GM19328 (cell line): ENCODE data around the gene CAMK2D.

Source experiments
- ATAC-seq: cut with Tn5 transposase; IDR thresholded peaks from one replicate; pipeline ENCODE4 v1.9.1; 2021; ENCODE audit warnings: mild to moderate bottlenecking, moderate library complexity; ENCODE audit not compliant: unreplicated experiment

Gene CAMK2D

DNA sequence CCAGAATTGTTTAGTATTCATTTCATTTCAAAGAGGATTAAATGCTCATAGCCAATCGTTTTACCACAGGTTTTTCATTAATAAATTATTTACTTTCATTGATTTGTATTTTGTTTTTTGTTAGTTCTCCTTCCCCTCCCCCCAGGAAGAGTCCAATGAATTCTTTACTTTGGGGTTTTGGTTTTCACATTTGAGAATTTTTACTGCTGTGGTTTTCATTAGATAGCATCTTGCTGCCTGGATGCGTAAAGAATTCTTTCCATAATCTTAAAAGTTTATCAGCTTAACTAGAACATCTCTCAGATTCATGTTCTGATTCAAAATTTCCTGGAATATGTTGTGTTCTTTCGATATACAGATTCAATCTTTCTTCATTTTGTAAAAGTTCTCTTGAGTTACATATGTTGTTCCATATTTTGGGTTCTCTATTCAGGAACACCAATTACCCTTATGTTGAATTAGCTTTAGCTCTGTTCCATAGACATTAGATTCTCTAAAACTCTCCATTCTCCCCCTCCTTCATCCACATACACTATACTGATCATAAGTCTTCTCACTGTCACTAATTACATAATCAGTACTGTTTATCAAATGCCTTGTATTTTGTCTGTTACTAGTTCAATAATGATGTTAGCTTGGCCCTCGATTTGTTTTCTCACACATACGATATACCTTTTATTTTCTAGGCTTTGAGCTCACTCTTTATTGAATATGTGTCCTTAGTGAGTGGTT lies 184.4 kb downstream of the CAMK2D start:
- ATAC-seq, result no peak

DNA sequence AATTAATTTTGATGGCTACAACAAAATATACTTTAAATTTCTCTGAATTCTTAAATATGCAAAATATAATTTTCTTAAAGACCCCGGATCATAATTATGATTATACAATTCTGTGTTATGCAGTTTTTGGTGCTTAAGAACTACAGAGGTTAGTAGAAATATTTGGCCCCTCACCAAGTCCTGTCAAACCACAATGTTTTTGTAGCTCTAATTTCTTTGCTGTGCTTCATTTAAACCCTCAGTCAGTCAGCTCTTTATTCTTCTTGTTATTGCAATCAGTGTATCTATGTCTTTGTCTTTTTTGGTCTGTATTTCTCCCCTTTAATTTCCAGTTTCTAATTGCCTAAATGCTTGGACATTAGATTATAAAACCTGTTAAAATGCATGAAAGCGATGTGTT lies 186.1 kb downstream of the CAMK2D start:
- no peak for ATAC-seq

DNA sequence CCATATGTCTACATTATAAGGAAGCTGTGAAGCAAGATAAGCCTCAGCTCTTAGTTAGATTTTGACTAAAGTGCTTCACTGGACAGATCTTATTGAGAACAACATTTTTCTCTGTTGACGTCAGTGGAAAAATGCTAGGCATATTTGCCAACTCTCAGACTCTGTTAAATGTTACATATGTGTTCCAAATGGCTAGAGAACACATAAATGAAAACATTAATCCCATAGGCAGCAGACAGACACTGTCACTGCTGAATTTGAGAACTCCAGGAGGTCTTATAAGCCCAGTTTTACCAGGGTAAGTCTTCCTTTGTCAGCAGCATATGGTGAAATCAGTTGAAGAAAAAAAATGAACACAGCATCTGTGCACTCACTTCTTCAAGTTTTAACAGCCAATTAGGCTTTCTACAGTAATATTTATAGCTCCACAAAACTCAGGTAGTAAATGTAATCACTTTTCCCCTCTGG lies 186.9 kb downstream of the CAMK2D start:
- no peak for ATAC-seq

GRCh38 chr4:113572620-113573019 lies 188.9 kb downstream of the CAMK2D start:
- ATAC-seq, result no peak

DNA sequence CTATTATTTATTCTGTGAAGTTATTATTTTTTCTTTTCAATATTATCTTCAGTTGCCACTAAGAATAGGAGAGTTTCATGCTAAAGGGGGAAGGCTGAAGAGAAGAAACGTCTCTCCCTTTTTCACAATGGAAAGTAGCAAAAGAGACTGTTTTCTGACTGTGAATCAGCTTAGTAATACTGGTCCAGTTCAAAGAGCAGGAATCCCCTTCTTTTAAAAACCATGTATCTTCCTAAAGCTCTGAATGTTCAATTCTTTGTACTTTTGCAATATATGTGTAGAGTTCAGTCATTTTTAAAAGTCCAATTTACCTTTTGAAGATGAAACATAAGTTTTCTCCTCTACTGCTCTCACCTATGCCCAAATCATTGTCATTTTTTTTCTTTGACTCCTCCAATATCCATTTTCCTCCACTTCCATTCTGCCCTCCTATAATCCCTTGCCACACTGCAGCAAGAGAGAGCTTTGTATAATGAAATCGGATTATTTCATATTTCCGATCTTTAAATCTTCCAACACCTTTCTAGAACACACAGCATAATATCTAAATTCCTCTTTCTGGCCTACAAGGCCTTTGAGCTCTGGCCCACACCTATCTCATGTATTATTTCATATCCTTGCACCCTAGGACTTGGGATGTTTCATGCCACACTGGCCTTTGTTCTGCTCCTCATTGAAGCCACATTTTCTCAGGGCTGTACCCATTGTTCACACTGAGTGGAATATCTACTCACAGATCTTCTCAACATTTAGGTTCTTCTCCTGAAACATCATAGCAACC lies 195.3 kb downstream of the CAMK2D start:
- ATAC-seq, result no peak

GRCh38 chr4:113565702-113566012 lies 195.9 kb downstream of the CAMK2D start:
- no peak for ATAC-seq

DNA sequence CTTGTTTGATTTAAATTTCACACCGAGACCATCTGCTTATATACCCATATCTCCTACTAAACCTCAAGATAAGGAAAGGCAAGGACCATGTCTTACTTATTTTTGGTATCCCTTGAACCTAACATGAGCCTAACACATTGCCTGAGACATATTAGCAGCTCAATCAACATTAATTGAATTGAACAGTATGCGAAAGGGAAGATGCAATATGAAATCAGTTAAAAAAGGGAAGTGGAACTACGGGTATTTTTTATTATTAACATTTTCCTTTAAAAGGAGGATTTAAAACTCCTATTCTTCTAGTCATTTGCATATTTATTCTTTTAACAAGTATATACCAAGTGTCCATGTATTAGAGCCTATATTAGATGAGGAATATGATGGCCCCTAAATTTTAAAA lies 197.0 kb downstream of the CAMK2D start:
- peak; percentile 25 for ATAC-seq

- no peak for ATAC-seq
Observed at GRCh38 chr4:113563691-113564378, 197.7 kb downstream of the CAMK2D start.

GRCh38 chr4:113561758-113562157 lies 199.8 kb downstream of the CAMK2D start:
- ATAC-seq, result no peak

- ATAC-seq, result no peak
Observed at GRCh38 chr4:113561092-113561491, 200.4 kb downstream of the CAMK2D start.

DNA sequence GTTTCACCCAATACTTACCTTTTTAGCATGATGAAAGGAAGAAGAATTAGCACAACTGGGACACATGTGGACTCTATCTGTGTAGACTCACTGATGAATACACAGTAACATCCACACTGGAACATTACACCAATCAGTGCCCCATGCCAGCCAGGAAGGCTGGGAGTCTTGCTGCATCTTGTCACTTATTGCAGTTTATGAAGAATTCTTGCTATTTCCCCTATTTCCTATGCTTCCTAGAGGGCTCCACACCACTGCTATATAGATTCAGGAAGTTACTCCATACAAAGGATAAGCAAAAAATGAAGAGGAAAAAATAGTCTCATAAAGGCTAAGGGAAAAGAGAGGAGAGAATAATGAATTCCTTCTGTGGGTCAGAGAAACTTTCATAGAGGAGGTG lies 201.0 kb downstream of the CAMK2D start:
- ATAC-seq, result no peak

GRCh38 chr4:113559947-113560346 lies 201.6 kb downstream of the CAMK2D start:
- ATAC-seq, result no peak

DNA sequence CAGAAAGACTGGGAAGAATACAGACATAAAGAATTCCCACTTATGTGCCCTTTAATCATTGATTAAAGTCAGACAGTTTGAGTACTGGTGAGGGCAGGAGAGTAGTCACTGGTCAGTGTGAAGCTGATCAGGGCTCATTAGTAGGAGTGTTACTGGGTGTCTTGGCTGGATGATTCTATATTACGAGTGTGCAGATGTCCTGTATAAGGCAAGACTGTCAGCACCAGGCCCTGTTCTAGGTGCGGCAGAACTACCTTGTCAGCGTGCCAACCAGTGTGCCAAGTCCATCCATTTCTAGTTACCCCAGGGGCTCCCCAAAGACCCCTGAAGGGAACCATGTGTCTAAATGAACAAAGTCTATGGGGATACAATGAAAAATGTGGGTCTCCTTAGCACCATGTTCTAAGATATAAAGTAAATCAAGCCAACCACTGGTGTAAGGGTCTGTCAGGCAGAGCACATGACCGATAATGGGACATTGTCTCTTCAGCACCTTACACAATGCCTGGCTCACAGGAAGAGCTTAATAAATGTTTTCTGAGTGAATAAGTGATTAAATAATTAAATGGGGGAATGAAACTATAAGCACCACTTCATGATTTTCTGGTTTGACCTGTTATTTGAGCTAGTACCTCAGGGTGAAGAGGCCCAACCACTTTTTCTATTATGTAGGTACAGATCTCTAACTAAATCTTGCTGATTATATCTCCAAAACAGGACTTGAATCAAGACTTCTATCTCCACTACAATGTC lies 205.0 kb downstream of the CAMK2D start:
- ATAC-seq, result no peak

GRCh38 chr4:113555868-113556267 lies 205.7 kb downstream of the CAMK2D start:
- no peak for ATAC-seq

DNA sequence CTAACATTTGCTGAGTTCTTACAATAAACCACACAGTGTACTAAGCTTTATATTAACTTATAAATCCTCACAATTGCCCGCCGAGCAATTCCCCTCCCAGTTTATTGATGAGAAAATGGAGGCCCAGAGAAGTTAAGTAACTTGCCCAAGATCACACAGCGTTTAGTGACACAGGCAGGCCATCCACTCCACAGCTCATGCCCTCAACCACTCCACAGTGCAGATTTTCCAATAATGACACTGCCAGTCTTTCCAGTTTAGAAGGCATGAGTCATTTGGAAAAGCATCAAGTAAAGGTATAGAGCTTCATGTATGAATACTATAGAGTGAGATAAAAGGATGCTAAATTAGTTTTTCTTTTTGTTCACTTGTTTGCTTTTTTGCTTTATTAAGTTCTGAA lies 208.5 kb downstream of the CAMK2D start:
- ATAC-seq, result no peak

DNA sequence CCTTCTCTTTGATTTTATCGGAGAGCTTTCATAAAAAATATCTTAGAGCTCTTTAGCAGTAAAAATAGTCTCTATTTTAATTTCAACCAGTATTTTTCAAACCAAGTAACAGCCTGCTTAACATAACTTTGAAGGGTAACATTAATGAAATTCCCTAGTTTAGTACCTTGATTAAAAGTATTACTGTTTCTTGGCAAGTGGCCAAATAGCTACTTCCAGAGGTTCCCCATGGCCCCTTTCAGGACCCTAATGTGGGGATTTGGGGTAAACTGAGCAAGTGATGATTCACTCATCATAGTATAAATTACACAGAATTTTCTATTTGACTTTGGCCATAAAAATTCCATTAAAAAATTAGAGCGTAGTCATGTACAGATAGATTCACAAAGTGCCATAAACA lies 211.0 kb downstream of the CAMK2D start:
- ATAC-seq, result no peak

- ATAC-seq, result no peak
Observed at GRCh38 chr4:113548303-113548702, 213.2 kb downstream of the CAMK2D start.

- ATAC-seq, result peak; percentile 97
Observed at GRCh38 chr4:113547487-113548042, 214.0 kb downstream of the CAMK2D start.

DNA sequence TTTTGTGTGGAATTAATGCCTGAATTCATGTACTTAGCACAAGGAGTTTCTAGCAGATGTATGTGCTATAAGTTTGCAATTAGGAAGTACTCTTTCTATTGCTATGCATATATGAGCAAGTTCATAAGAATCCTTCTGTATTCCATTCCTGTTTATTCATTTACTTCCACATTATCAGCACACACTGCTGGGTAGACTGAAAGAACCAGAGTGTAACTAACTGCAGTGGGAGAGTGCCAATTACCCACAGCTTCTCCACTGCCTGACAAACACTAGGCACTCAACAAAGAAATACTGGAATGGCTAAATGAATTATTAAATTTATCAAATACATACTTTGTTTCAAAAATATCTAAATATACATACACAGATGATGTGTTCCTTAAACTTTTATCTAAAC lies 219.6 kb downstream of the CAMK2D start:
- ATAC-seq, result no peak

DNA sequence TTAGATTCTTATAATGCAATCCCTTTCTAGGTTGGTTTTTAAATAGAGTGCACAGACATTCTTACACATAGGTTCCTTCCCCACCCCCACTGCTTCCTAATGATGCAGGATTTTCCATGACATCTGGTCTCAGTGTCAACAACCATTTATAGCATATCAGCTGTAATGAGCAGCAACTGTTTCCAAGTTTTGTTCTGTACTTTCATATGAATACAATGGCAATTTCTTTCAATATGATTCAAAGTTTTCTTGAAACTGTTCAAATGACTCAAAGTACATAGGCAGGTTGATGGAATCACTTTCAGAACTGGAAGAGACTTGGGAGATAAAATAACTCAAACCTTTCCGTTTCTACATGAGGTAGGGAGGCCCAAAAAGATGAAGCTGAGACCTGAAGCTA lies 220.7 kb downstream of the CAMK2D start:
- ATAC-seq, result no peak

- ATAC-seq, result no peak
Observed at GRCh38 chr4:113539408-113539807, 222.1 kb downstream of the CAMK2D start.
